Measurements from ENCODE around the gene LGI2.
"Not testable (repeated sequence)": the region's sequence is repeated elsewhere in the genome, so short reads cannot be mapped to it uniquely, and the experiment has no call there.

Gene LGI2

GRCh38 chr4:25050370-25051078, 19.8 kb upstream of the LGI2 start:
- no peak for DNase-seq (ENCODE audit: low spot score)

- DNase-seq (ENCODE audit: low spot score) = no peak
Observed at GRCh38 chr4:25043548-25043947, 12.8 kb upstream of the LGI2 start.

GRCh38 chr4:25033526-25033925, 2.8 kb upstream of the LGI2 start:
- DNase-seq (ENCODE audit: low spot score) = no peak

- no peak for DNase-seq (ENCODE audit: low spot score)
Observed at GRCh38 chr4:25032126-25032525, 1.4 kb upstream of the LGI2 start.

GRCh38 chr4:25031077-25031621, 403 bp upstream of the LGI2 start:
- peak; percentile 38 for DNase-seq (ENCODE audit: low spot score)

- DNase-seq (ENCODE audit: low spot score) = no peak
Observed at GRCh38 chr4:25029479-25030276, 1.1 kb downstream of the LGI2 start.

- no peak for DNase-seq (ENCODE audit: low spot score)
Observed at GRCh38 chr4:25028851-25029250, 1.9 kb downstream of the LGI2 start.

- DNase-seq (ENCODE audit: low spot score) = no peak
Observed at GRCh38 chr4:25022766-25023165, 8.0 kb downstream of the LGI2 start.

- no peak for DNase-seq (ENCODE audit: low spot score)
Observed at GRCh38 chr4:25021216-25021615, 9.5 kb downstream of the LGI2 start.

GRCh38 chr4:25020236-25020635, 10.5 kb downstream of the LGI2 start:
- no peak for DNase-seq (ENCODE audit: low spot score)

- DNase-seq (ENCODE audit: low spot score) = no peak
Observed at GRCh38 chr4:25019501-25019900, 11.2 kb downstream of the LGI2 start.

DNA sequence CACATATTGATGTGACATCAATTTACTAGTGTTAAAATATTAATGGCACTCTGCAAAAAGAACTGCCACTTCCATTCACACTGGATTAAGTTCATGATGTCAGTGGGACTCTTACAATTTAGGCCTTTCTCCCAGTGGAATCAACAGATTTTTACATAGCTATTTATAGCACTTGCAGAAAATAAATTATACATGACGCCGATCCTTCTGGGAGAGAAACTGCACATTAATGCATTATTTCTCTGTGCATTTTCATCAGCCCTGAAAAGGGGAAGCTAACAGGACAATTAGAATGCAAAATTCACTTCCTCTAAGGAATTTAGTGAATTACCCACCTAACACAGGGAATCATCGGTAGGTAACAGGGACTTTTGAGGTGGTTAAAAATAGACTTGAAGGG, 15.7 kb downstream of the LGI2 start:
- no peak for DNase-seq (ENCODE audit: low spot score)

- not testable (repeated sequence) for DNase-seq (ENCODE audit: low spot score)
Observed at GRCh38 chr4:25014662-25014983, 16.1 kb downstream of the LGI2 start.

DNA sequence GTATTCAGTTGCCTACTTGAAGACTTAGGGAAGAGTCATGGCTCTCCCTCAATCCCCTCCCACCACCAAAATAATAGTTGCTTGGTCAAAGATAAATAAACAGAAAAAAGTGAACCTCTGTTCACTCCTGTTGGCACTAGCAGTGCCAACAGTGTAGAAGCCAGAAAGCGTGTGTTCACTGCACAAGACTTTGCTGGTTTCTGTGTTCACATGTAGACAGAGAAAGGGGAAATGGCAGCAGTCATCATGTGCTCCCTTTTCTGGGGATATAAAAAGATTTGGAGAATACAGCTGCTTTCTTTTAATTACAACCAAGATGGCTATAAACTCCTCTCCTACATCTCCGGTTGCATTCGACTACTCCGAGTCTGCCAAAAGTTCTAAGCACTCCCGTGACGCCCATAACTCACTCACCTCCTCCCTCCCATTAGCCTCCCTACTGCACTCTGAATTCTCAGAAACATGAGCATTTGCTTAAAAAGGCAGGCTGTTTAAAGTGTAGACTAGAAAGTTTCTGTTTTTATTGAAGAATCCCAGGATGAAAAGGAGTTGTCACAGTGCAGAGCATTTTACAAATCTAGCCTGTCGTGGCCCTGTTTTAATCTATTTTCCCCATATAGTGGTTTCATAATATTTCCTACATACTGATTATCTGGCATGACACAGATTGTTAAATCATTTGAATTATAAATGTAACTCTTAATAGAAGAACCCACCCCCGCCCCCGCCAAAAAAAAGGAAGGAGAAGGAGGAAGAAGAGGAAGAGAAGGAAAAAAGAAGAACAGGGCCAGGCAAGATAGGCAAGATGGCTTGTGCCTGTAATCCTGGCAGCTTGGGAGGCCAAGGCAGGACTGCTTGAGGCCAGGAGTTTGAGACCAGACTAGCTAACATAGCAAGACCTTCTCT, 16.7 kb downstream of the LGI2 start:
- DNase-seq (ENCODE audit: low spot score) = no peak

DNA sequence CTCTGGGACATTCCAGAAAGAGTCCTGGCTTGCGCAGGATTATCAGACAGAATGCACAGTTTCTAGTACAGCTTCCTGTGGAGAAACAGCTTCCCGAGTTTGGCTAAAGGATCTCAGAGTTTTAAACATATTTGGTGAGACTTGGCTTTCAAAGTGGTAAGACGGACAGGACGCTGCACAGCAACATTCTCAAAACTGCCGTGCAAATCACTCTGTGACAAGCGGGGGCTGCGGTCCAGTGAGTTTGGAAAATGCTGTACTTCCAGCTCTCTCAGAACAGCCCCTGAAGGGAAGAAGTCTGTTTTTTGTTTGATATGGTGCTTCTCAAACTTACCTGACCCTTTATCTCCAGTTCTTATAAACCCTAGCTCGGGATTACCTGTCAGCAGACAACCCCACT, 18.1 kb downstream of the LGI2 start:
- DNase-seq (ENCODE audit: low spot score) = no peak

- no peak for DNase-seq (ENCODE audit: low spot score)
Observed at GRCh38 chr4:25011135-25011866, 19.4 kb downstream of the LGI2 start.

GRCh38 chr4:25007598-25007997, 23.1 kb downstream of the LGI2 start:
- DNase-seq (ENCODE audit: low spot score) = no peak

DNA sequence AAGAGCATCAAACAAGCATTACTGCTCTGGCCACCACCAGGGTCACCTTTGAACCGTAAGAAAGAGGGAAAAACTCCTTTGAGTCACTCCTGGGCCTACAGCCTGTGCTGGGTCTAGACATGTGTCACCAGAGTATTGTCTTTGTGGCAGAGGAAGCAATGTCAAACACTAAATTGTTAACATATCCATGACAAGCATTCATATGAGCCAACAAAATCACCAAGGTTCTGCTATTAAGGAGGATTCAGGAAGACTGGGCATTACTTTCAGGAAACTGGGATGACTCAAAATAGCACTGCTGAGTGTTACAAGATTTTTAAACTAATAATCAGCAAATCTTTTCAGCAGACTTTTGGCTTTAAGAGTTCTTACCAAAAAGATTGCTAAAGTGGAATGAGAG, 28.1 kb downstream of the LGI2 start:
- DNase-seq (ENCODE audit: low spot score) = no peak

DNA sequence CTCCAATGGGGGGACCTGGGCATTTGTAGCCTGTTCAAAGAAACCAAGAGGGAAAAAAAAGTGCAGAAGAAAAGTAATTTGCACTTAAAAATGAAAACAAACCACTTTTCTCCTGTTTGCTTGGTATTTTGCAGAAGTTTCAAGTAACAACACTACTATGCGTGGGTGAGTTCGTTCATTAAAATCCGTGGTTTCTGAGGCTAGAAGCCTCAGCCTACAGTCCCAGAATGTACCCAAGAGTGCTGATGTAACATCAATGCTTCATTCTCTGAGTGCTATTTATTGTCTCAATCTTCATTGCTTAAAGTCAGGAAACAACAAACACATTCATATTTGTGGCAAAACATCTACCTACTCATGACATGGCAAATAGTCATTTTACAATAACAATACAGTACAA, 29.2 kb downstream of the LGI2 start:
- DNase-seq (ENCODE audit: low spot score) = no peak

GRCh38 chr4:25000639-25001038, 30.1 kb downstream of the LGI2 start:
- no peak for DNase-seq (ENCODE audit: low spot score)

DNA sequence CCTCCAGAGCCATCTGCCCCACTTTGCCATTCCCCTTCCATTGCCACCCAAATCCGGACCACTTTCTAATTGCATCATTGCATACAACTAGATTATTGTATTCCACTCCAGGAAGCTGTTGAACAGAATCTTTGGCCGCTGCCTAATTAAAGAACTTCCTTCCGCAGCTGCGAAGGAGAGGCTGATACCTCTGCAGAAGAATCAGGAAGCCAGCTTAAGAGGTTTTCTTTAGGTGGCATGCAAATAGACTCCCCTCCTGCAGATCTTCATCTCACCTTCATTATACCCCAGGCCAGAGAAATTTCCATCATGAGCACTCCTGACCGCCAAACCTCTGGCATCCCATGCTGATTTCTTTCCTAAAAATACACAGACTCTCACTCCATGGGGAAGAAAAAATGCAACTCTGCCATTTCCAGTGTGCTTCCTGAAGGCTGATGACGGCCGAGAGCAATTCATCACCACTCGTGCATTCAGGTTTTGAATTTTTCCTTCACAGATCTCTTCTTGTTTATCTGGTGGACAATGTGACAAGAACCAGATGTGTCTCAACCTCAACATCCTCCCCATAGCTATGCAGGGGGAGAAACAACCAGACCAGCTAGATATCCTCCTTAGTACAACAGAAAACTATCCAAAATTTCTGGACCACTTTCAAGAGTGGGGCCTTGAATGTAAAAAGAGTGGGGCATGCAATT, 31.2 kb downstream of the LGI2 start:
- no peak for DNase-seq (ENCODE audit: low spot score)

All from hepatic stellate cell (primary cell).